ENCODE results near the gene BMP8B.
"Not testable (repeated sequence)": the region's sequence is repeated elsewhere in the genome, so short reads cannot be mapped to it uniquely, and the experiment has no call there.

BMP8B gene

GRCh38 chr1:39777306-39777705 is 11.4 kb downstream of the BMP8B start:
- no peak for DNase-seq

- DNase-seq, result no peak
Measured at GRCh38 chr1:39776886-39777285, 11.8 kb downstream of the BMP8B start.

GRCh38 chr1:39776400-39776713 is 12.3 kb downstream of the BMP8B start:
- DNase-seq, result no peak

- DNase-seq, result not testable (repeated sequence)
Measured at GRCh38 chr1:39775676-39776399, 12.8 kb downstream of the BMP8B start.

GRCh38 chr1:39775141-39775540 is 13.5 kb downstream of the BMP8B start:
- DNase-seq, result not testable (repeated sequence)

GRCh38 chr1:39773369-39773979 is 15.2 kb downstream of the BMP8B start:
- not testable (repeated sequence) for DNase-seq

- DNase-seq, result not testable (repeated sequence)
Measured at GRCh38 chr1:39771022-39771532, 17.6 kb downstream of the BMP8B start, which contains the start of gene OXCT2. OXCT2 (minus strand) TSS chr1:39771348; CDS start chr1:39771255, 93 bp downstream.

GRCh38 chr1:39770100-39771021 is 18.3 kb downstream of the BMP8B start:
- not testable (repeated sequence) for DNase-seq

- DNase-seq, result not testable (repeated sequence)
Measured at GRCh38 chr1:39769502-39769901, 19.2 kb downstream of the BMP8B start.

GRCh38 chr1:39766466-39766865 is 22.2 kb downstream of the BMP8B start:
- DNase-seq, result not testable (repeated sequence)

GRCh38 chr1:39764512-39764911 is 24.2 kb downstream of the BMP8B start:
- DNase-seq, result not testable (repeated sequence)

GRCh38 chr1:39763619-39764374 is 24.9 kb downstream of the BMP8B start:
- not testable (repeated sequence) for DNase-seq

- no peak for DNase-seq
Measured at GRCh38 chr1:39762550-39763540, 25.8 kb downstream of the BMP8B start.

- no peak for DNase-seq
Measured at GRCh38 chr1:39761557-39762260, 27.0 kb downstream of the BMP8B start.

- no peak for DNase-seq
Measured at GRCh38 chr1:39761016-39761415, 27.6 kb downstream of the BMP8B start.

- no peak for DNase-seq
Measured at GRCh38 chr1:39760074-39761008, 28.3 kb downstream of the BMP8B start.

GRCh38 chr1:39759436-39759726 is 29.3 kb downstream of the BMP8B start:
- no peak for DNase-seq

GRCh38 chr1:39758556-39759435 is 29.9 kb downstream of the BMP8B start:
- no peak for DNase-seq

- DNase-seq, result no peak
Measured at GRCh38 chr1:39757501-39757900, 31.2 kb downstream of the BMP8B start.

Data from SHP77 treated with DMSO at 0.1 percent for 48 hours (cell line).